Smooth muscle cell (in vitro differentiated cells): ENCODE data around the gene PPFIBP2. TPM values are rescaled to one million over a fixed set of nuclear protein-coding genes. Genes with fewer than 3 reads are reported as not detected.

Experiments used
- DNase-seq: peaks from one replicate; lab custom pipeline; 2025; ENCODE audit not compliant: unreplicated experiment; lab: John Stamatoyannopoulos, UW
- H2AFZ ChIP-seq: fragments of 200-600 bp; sonication (generic); 2 replicates; pipeline ENCODE4 v1.6.0; 2016; ENCODE audit warnings: antibody characterized with exemption, low read depth, mild to moderate bottlenecking
- H3F3A ChIP-seq: fragments of 200-600 bp; sonication (generic); 2 replicates; pipeline ENCODE4 v1.6.0; 2017; ENCODE audit warnings: antibody characterized with exemption, low read depth
- H3K27ac ChIP-seq: fragments of 200-600 bp; sonication (generic); 2 replicates; pipeline ENCODE4 v1.5.1; 2016; ENCODE audit warnings: low read depth, mild to moderate bottlenecking
- H3K27me3 ChIP-seq: fragments of 200-600 bp; sonication (generic); 2 replicates; pipeline ENCODE4 v1.6.1; 2016; ENCODE audit warnings: low read depth, mild to moderate bottlenecking
- H3K36me3 ChIP-seq: fragments of 200-600 bp; sonication (generic); 2 replicates; pipeline ENCODE4 v1.5.1; 2016; ENCODE audit warnings: low read depth
- H3K4me1 ChIP-seq: fragments of 200-600 bp; sonication (generic); 2 replicates; pipeline ENCODE4 v1.5.1; 2016; ENCODE audit warnings: low read depth
- H3K4me2 ChIP-seq: fragments of 200-600 bp; sonication (generic); 2 replicates; pipeline ENCODE4 v1.6.0; 2016; ENCODE audit warnings: mild to moderate bottlenecking
- H3K4me3 ChIP-seq: fragments of 200-600 bp; sonication (generic); 2 replicates; pipeline ENCODE4 v1.5.1; 2016; ENCODE audit warnings: mild to moderate bottlenecking
- H3K79me2 ChIP-seq: fragments of 200-600 bp; sonication (generic); 2 replicates; pipeline ENCODE4 v1.6.0; 2016; ENCODE audit warnings: low read depth, mild to moderate bottlenecking
- H3K9ac ChIP-seq: fragments of 200-600 bp; sonication (generic); 2 replicates; pipeline ENCODE4 v1.6.0; 2016; ENCODE audit warnings: low read depth
- H3K9me3 ChIP-seq: fragments of 200-600 bp; sonication (generic); replicated peaks from 2 replicates; pipeline ENCODE4 v1.5.1; 2016; ENCODE audit warnings: low read depth
- H4K20me1 ChIP-seq: fragments of 200-600 bp; sonication (generic); 2 replicates; pipeline ENCODE4 v1.6.0; 2016; ENCODE audit warnings: low read depth
- WGBS: methylation state at CpG from one replicate; pipeline ENCODE4 v1.1.7; 2016; ENCODE audit warnings: low lambda C conversion rate; 5-methylcytosine and 5-hydroxymethylcytosine counted together
- polyA plus RNA-seq: library from polyadenylated mRNA; unstranded; fragments of >200 nt; fragmentation: Nextera tagmentation; extraction: Ambion mirVana; gene quantifications from 2 replicates; pipeline ENCODE4 v1.2.1, GENCODE V29; 2016
- total RNA-seq: library from RNA; depleted of rRNA; stranded (reverse); fragments of >200 nt; gene quantifications from 2 replicates; pipeline ENCODE4 v1.2.3, GENCODE V29; 2014
- TF ChIP-seq, protein P1 (sequence below): fragments of 200-600 bp; sonication (generic); IDR thresholded peaks from 2 replicates; pipeline ENCODE4 v1.5.1; 2017; ENCODE audit warnings: borderline replicate concordance, mild to moderate bottlenecking, antibody characterized with exemption; ENCODE audit not compliant: insufficient read depth, poor library complexity, severe bottlenecking

Gene PPFIBP2
- total and polyA plus RNA-seq, 2 experiments from 2014 or later, result 9.8 to 20.2 TPM

DNA sequence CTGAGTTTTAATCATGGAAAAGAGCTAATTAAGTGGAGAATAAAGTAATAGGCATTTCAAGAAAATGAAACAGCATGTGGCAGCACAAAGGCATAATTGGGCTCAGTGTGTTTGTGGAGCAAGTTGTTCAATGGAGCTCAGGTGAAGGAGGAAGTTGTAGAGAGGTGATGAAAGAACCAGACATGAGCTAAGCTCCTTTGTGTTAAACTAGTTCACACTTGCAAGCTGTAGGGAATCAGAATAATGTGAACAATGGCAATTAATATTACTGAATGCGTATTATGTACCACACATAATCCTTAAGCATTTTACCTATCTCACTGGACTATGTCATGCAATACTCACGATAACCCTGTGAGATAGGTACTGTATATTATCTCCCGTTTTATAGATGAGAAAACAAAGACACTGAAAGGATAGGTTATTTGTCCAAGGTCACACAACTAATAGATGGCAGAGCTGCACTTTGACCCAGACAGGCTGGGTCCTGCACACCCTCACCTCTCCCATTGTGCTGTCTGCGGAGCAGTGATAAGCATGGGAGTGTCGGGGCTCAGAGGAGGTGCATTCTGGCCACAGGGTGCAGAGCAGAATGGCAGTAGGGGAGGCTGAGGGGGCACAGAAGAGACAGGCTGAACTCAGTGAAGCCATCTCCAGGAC lies 19.6 kb upstream of the PPFIBP2 start:
- H2AFZ ChIP-seq, result no peak overlapping the region
- no peaks in the 10 kb centered on the region for H3F3A ChIP-seq
- H4K20me1 ChIP-seq, result no peaks in the 10 kb centered on the region
- H3K4me2 ChIP-seq, result no peak overlapping the region
- no peak overlapping the region for H3K9ac ChIP-seq
- H3K27me3 ChIP-seq, result no peaks in the 10 kb centered on the region
- no peaks in the 10 kb centered on the region for H3K79me2 ChIP-seq
- no peak for DNase-seq
- no peaks in the 10 kb centered on the region for H3K9me3 ChIP-seq
- TF ChIP-seq, protein P1, sequence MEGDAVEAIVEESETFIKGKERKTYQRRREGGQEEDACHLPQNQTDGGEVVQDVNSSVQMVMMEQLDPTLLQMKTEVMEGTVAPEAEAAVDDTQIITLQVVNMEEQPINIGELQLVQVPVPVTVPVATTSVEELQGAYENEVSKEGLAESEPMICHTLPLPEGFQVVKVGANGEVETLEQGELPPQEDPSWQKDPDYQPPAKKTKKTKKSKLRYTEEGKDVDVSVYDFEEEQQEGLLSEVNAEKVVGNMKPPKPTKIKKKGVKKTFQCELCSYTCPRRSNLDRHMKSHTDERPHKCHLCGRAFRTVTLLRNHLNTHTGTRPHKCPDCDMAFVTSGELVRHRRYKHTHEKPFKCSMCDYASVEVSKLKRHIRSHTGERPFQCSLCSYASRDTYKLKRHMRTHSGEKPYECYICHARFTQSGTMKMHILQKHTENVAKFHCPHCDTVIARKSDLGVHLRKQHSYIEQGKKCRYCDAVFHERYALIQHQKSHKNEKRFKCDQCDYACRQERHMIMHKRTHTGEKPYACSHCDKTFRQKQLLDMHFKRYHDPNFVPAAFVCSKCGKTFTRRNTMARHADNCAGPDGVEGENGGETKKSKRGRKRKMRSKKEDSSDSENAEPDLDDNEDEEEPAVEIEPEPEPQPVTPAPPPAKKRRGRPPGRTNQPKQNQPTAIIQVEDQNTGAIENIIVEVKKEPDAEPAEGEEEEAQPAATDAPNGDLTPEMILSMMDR, result no peak
- H3K36me3 ChIP-seq, result no peaks in the 10 kb centered on the region
- no peak overlapping the region for H3K27ac ChIP-seq
- 89% methylated on average over 5 of the region's 5 CpGs for WGBS
- no peak overlapping the region for H3K4me3 ChIP-seq
- H3K4me1 ChIP-seq, result no peaks in the 10 kb centered on the region

DNA sequence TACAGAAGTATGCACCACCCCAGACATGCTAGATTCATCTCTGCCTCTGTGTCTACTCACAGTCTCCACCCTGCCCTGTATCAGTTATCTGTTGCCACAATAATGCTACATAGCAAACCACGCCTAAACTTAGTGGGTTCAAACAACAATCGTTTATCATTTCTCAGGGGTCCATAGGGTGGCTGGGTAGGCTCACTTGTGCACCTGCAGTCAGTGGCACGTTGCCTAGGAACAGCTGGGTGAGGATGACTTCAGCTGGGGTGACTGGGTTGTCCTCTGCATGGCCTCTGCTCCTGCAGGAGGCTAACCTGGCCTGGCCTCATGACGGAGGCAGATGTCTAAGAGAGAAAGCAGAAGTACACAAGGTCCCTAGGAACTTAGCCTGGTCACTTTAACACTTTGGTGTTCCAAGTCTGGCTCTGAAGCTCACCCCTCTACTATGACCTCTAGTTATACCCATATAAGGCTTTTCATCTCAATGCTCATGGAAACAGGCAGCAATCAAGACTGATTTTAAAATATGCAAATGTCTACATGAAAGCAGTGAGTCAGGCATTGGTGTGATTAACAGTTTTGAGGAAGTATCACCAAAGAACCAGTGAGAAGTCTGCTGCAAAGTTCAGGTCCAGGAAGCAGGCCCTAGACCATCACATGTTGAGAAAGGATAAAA lies 17.8 kb upstream of the PPFIBP2 start:
- Histone ChIP-seq H3K4me1 (no peaks in the 10 kb centered on the region), H3K4me3 (no peak overlapping the region), H3K36me3 (no peaks in the 10 kb centered on the region), H4K20me1 (no peaks in the 10 kb centered on the region), H2AFZ (no peak overlapping the region), H3K79me2 (no peaks in the 10 kb centered on the region), H3K4me2 (no peak overlapping the region), H3K9ac (no peak overlapping the region), H3F3A (no peaks in the 10 kb centered on the region), H3K27ac (no peak overlapping the region), H3K9me3 (no peaks in the 10 kb centered on the region), H3K27me3 (no peaks in the 10 kb centered on the region)
- no peak for DNase-seq
- TF ChIP-seq, protein P1, result no peak
- WGBS, result 90% methylated on average over 4 of the region's 4 CpGs

DNA sequence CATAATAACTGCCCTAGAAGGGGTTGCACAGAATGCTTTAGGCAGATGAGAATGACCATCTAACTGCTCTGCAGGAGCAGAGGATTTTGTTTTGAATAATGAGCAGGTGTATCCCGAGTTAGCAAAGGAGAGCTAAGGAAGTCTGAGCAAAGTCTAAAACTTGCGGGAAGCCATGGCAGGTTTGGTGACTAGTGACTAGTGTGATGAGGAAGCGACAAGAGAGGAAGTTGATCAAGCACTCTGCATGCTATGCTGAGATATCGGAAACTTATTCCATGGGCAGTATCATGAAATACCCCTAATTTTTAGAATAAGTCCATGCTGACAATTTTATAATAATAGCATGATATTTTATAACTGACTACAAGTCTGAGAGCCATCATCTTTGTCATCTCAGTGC lies 15.6 kb upstream of the PPFIBP2 start:
- Histone ChIP-seq H3K36me3 (no peaks in the 10 kb centered on the region), H3K4me2 (no peak overlapping the region), H3K4me1 (no peaks in the 10 kb centered on the region), H3K9me3 (no peaks in the 10 kb centered on the region), H3K27ac (no peak overlapping the region), H3K79me2 (no peaks in the 10 kb centered on the region), H3K4me3 (no peak overlapping the region), H3F3A (no peaks in the 10 kb centered on the region), H2AFZ (no peak overlapping the region), H4K20me1 (no peaks in the 10 kb centered on the region), H3K27me3 (no peaks in the 10 kb centered on the region), H3K9ac (no peak overlapping the region)
- 92% methylated on average over 4 of the region's 4 CpGs for WGBS
- TF ChIP-seq, protein P1, result no peak
- DNase-seq, result no peak
